Stimulated activated CD8-positive, alpha-beta memory T cell treated with anti-CD3 and anti-CD28 coated beads, Interleukin-7, amount 100 ng/mL, for 1 hour (primary cell): ENCODE results near the gene ZNF275.
"Not testable (repeated sequence)": the region's sequence is repeated elsewhere in the genome, so short reads cannot be mapped to it uniquely, and the experiment has no call there.

Experiments
- DNase-seq, 2 donors: peaks; one replicate each; pipeline ENCODE4 v3.0.0-alpha.2; 2020; ENCODE audit warnings: low read depth in 2 of 2

Gene ZNF275

DNA sequence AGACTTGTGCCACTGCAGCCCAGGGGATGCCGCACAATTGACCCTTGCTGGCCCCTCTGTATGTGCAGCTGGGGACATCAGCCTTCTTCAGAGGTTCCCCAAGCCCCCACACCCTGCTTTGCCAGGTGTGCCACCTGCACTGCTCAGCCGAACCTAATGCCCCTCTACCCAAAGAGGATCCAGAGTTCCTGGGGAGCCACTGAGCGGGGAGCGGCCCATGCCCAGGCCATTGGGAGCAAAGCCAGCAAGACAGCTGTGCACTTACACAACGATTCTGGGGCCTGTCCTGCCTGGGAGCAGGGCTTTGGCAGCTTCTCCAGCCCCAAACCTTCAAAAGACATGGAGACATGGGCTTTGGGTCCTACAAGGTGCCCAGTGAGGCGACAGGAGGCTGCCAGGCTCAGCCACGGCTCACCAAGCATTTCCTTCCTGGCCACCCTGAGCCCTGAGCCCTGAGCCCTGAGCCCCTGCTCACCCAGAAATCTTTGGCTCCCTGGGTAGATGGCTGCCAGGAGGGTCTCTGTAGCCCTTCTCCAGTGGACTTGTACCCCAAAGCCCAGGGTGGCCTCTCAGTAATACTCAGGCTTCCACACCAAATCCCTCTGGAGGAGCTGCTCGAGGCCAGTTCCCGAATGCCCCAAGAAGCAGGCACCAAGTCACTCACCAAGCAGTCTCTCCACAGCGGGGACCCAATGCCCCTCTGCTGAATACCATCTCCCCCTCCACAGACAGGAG, 54.2 kb downstream of the ZNF275 start:
- DNase-seq: no peak

DNA sequence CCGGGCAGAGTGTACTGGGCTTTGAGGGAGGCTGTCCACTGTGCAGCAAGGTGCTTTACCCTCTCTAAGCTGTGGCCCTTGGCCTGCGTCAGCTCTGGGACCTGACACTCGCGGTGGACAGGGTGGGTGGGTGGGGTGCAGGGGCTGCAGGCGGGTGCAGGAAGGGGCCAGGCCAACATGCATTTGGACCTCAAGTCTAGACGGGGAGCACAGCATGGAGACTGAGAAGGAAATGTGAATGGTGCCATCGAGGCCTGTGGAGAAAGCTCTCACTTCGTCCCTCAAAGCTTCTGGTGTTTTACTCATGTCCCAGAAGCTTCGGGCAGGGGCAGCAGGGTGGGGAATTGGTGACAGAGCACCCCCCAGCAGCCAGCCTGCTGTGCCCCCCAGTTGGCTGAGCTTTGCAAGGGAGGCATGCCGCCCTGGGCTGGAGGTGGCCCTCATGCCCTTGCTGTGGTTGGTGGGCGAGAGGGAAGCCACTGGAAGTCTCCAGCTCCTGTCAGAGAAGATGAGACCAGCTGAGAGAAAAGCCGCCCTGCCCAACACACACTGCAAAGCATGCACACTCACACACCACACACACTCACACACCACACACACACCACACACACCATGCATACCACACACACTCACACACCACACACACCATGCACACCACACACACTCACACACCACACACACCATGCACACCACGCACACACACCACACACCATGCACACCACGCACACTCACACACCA, 54.9 kb downstream of the ZNF275 start:
- no peak for DNase-seq

DNA sequence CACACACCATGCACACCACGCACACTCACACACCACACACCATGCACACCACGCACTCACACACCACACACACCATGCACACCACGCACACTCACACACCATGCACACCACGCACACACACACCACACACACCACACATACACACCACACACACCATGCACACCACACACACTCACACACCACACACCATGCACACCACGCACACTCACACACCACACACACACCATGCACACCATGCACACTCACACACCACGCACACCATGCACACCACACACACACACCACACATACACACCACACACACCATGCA, 55.5 kb downstream of the ZNF275 start:
- not testable (repeated sequence) for DNase-seq

DNA sequence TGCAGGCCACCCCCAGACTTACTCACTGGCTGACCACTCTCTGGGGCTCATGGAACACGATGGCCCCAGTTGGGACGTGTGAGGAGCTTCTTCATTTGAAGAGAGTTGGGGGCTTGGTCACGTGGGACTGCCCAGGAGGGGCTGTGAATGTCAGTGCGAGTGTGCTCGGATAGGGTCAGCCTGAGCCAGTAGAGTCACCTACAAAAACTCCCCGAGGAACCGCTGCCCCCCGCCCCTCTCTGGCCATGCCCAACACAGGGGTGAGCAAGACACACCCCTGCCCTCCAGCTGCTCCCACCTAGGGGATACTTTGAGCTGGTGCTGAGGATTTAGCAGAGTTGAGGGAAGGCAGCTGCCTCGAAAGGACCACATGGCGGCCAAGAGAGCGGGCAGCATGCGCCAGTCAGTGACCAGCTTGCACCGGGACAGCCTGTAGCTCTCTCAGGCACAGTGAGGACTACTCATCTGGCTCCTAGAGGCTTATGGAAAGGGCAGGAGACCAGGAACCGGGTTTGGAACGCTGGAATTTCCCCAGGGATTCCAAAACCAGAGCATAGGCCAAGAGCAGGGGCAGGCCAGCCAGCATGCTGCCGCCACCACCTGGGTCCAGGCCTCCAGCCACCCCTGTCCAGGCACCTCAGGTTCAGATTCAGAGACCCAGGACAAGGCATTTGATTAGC, 58.8 kb downstream of the ZNF275 start:
- no peak for DNase-seq

DNA sequence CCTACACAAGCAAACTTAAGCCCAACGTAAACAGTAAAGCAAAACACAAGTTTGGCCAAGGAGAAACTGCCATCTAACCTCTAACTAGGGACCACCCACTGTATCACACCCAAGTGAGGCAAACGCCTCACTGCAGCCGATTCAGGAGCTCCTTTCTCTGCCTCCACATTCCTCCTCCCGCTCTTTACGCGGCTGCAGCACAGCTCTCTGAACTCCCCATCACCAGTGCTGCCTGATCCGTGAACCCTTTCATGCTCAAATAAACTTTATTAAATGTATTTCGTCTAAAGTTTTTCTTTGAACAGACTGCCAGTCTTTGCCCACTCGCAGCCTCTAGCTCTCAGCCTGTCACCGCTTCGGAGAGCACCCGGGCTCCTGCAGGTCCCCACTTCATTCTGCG, 60.7 kb downstream of the ZNF275 start:
- DNase-seq: no peak

DNA sequence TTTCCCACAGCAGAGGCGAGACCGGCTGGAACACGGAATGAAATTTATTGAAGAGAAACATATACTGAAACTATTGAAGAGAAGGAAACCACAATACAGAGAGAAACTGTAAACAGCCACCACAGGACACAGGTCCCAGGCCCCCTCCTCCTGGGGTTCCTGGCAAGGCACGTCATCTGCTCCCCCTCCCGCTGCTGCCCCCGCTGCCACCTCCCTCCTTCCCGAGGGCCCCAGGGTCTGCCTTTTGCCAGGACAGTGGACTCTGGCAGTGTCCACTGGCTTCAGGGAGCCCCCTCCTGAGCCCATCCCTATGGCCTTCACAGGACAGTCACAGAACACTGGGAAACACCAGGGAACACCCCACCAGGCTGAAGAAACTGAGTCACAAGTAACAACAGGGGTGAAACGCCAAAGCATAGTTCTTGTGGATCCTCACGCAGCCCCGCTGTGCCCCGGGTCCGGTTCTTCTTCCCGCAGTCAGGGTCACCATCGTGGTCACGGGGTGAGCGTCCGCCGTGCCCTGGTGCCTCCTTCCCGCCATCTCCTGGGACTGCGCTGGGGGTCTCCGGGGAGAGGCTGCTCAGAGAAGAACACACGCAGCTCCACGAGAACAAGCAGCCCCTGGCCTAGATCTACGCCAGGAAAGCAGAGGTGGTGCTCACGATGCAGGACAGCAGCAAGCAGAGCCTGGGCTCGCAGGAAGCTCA, 61.8 kb downstream of the ZNF275 start:
- no peak for DNase-seq

DNA sequence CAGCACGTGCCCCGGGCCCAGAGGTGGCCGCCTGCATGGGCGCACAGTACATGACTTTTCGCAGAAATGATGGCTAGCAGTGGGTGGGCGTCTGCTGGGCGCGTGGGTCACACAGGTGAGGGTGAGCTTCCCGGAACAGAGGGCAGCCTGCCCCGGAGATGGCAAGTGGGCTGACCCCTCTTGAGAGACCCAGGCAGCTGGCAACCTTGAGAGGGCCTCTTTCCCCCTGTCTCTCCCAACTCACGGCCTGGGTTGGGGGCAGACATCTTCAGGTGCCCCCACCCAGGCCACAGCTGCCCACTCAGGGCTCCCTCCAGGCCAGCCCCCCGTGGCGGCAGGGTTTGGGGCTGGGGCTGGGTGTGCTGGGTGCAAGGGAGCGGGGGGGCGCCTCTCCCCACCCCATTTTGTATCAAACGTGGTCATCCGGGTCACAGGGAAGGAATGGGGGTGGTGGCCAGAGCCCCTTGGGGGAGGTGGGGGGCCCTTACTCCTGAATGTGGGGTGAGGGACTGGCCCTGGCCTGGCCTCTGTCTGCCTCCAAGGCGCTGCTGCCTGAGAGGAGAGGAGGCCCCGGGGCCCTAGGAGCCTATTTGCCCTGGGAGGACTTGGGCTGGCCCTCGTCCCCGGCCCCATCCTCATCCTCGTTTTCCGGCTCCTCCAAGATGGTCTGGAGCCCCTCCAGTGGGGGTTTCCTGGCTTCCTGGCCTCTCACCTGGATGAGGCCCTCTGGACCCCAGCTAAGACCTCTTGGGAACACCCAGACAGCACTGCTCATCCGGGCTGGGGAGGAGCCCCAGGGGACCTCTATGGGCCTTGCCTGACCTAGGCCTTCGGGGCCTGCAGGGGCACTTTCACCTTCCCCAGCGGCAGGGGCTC, 62.6 kb downstream of the ZNF275 start:
- DNase-seq: no peak

DNA sequence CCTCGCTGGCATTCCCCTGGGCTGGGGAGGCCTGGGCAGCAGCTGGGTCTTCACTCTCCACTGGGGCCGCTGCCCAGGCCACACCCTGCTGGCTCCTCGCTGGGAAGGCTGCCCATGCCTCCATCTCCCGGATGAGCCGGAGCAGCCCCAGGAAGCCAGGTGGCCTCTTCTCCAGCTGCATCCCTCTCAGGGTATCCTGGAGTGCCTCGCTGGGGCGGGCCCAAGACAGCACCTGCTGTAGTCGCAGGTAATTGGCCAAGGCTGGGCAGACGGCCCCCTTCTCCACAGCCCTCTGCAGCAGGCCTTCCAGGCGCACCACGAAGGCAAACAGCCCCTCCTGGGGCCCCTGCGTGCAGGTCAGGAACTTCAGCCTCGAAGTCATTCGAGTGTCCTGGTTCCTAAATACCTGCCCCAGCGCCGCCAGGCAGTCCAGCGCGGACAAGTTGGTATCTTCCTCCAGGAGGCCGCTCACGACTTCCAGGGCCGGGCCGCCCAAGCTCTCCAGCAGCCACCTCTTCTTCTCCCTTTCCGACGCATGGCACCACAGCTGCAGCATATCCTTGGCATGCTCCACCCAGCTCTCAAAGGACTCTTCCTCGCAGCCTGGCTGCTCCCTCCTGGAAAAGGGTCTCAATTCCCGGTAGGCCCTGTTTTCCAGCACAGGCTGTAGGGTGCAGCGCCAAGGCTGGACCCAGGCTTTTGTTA, 63.5 kb downstream of the ZNF275 start:
- DNase-seq: no peak

DNA sequence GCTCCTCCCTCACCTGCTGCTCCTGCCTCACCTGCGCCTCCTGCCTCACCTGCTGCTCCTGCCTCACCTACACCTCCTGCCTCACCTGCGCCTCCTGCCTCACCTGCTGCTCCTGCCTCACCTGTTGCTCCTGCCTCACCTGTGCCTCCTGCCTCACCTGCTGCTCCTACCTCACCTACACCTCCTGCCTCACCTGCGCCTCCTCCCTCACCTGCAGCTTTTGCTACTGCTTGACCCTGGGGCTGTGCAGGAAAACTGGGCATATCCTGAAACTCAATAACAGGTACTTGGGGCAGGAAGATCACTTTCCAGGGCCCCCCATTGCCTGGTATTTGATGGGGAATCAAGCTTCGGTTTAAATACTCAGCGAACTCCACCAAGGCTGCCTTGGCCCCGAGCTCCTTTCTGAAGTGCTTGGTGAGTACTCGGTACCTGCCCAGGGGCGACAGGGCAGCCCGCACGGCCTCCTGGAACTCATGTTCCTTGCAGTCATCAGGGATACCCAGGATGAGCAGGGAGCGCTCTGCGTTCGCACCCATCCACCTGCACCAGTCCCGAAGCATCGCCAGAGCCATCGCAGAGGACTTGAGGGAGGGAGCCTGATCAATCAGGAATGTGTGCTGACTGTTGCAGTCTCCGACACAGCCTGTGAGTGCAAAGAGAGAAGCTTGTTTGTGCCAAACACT, 64.5 kb downstream of the ZNF275 start:
- no peak for DNase-seq

DNA sequence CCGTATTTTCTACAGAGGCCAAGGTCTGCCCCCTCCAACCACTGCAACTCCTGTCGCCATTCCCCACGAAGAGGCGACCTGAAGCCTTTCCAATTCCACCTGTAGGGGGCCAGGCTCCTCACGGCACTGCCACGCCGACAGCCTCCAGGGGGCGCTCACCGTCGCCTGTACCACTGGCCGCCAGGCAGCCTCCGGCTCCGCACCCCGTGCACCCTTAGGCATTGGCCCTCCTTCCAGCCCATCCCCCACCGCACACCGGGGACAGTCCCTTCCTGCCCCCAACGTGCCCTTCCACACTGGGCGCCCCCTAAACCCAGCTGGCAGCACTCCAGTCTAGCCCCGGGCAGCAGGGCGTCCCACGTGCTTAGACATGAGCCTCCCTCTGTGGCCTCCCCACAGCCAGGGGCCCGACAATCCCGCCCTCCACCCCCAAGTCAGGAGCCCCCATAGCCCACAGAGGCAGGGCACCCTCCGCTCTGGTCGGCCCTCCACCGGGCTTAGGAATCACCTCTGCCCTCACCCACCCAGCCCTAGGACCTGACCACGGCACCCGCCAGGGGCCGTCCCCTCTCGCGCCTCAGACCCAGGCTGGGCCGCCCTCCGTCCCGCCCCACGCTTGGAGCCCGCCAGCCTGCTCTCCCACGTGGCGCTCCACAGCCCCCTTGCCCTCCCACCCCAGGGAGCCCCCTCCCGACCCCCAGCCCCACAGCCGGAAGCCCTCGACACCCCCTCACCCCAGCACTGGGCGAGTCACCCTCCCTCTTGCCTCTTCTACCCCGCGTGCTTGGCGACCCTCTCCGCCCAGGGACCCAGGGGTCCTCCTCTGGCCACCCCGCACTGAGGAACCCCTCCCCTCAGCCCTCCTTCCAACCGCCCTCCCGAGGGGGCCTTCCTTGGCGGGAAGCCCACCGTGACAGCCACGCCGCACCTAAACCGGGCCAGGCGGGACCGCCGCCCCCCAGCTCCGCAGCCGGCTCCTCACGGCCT, 66.5 kb downstream of the ZNF275 start:
- DNase-seq: peak in 1 of 2 donors; percentile 10

DNA sequence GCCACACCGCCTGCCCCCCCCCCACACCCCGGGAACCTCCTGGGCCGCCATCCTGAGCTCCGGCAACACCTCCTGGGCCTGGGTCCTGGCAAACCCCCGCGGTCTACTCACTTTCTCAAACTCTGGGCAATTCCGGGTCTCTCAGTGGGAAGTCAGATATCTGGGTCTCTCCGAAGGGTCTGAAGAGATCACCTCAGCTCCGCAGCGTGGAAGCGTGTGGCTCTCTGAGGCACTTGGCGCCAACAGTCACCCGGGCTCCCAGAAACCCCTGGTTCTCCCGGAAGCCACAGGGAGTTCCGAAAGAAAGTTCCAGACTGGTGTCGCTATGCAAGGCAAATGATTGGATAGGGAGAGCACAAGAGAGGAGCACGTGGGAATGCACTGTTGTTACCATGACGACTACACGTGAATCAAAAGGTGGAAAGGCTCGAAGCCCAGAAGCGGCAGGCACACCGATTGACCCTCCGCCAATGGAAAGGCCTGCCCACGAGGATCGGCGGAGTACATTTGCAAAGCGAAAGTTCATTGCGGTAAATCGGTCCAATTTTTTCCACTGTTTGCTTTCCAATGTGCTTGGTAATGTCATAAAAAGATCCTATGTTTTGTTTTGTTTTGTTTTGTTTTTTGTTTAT, 67.3 kb downstream of the ZNF275 start, which contains the start of gene PNMA6E:
Gene PNMA6E, minus strand, starts transcription at position 218 of the 632 bp plus-strand sequence. CDS start 2,501 bp downstream, outside the sequence.
- DNase-seq: no peak
